Loucy (cell line): ENCODE data around the gene MARS1.
A peak's percentile ranks its signal among the peaks of the same experiment; 100 is the strongest.

ENCODE experiments used
- H2AFZ ChIP-seq: fragments of 200-600 bp; sonication (generic); 2 replicates; pipeline ENCODE4 v1.6.0; 2016; ENCODE audit warnings: antibody characterized with exemption, mild to moderate bottlenecking, low read length, moderate library complexity
- H3F3A ChIP-seq: fragments of 200-600 bp; 2 replicates; pipeline ENCODE4 v1.6.0; 2016; ENCODE audit warnings: antibody characterized with exemption, low read depth, mild to moderate bottlenecking
- H3K27me3 ChIP-seq: fragments of 200-600 bp; sonication (generic); 2 replicates; pipeline ENCODE4 v1.6.1; 2014; ENCODE audit warnings: low read length, mild to moderate bottlenecking; ENCODE audit not compliant: insufficient read depth, poor library complexity, severe bottlenecking
- H3K36me3 ChIP-seq: fragments of 200-600 bp; sonication (generic); 2 replicates; pipeline ENCODE4 v1.6.1; 2016; ENCODE audit warnings: low read length; ENCODE audit not compliant: insufficient read depth
- H3K4me1 ChIP-seq: fragments of 200-600 bp; sonication (generic); 2 replicates; pipeline ENCODE4 v1.5.1; 2014; ENCODE audit warnings: low read length, mild to moderate bottlenecking; ENCODE audit not compliant: insufficient read depth, poor library complexity, severe bottlenecking
- H3K4me2 ChIP-seq: fragments of 200-600 bp; sonication (generic); 2 replicates; pipeline ENCODE4 v1.6.0; 2014; ENCODE audit warnings: antibody characterized with exemption, low read length, low read depth, mild to moderate bottlenecking; ENCODE audit not compliant: poor library complexity, severe bottlenecking
- H3K4me3 ChIP-seq: fragments of 200-600 bp; sonication (generic); 2 replicates; pipeline ENCODE4 v1.5.1; 2014; ENCODE audit warnings: low read length, mild to moderate bottlenecking, mixed read lengths; ENCODE audit not compliant: poor library complexity, severe bottlenecking
- H3K79me2 ChIP-seq: fragments of 200-600 bp; sonication (generic); 2 replicates; pipeline ENCODE4 v1.6.1; 2014; ENCODE audit warnings: low read length; ENCODE audit not compliant: insufficient read depth
- H3K9ac ChIP-seq: fragments of 200-600 bp; sonication (generic); 2 replicates; pipeline ENCODE4 v1.6.0; 2014; ENCODE audit warnings: mild to moderate bottlenecking, low read depth, low read length, moderate library complexity; ENCODE audit not compliant: poor library complexity, severe bottlenecking
- H3K9me2 ChIP-seq: fragments of 200-600 bp; sonication (generic); replicated peaks from 2 replicates; pipeline ENCODE4 v1.6.1; 2016; ENCODE audit warnings: low read depth, low read length, mixed read lengths
- H3K9me3 ChIP-seq: fragments of 200-600 bp; sonication (generic); 2 replicates; pipeline ENCODE4 v1.6.1; 2014; ENCODE audit warnings: mild to moderate bottlenecking, antibody characterized with exemption, low read length, low read depth; ENCODE audit not compliant: insufficient read depth
- H4K20me1 ChIP-seq: fragments of 200-600 bp; sonication (generic); 2 replicates; pipeline ENCODE4 v1.6.0; 2014; ENCODE audit warnings: antibody characterized with exemption, low read length, mild to moderate bottlenecking; ENCODE audit not compliant: insufficient read depth, poor library complexity, severe bottlenecking
- EZH2phosphoT487 ChIP-seq: fragments of 200-600 bp; IDR thresholded peaks from 2 replicates; pipeline ENCODE4 v1.6.1; 2018; ENCODE audit warnings: antibody characterized with exemption, mild to moderate bottlenecking, moderate library complexity, borderline replicate concordance
- TF ChIP-seq, protein P1 (sequence below): fragments of 200-600 bp; sonication (generic); conservative IDR thresholded peaks from 2 replicates; pipeline ENCODE4 v1.5.1; 2014; ENCODE audit warnings: mild to moderate bottlenecking, antibody characterized with exemption, low read length

MARS1 gene

GRCh38 chr12:57543581-57543980 is 55.7 kb downstream of the MARS1 start:
- Histone ChIP-seq H3F3A (no peaks in the 10 kb centered on the region), H3K4me3 (no peak overlapping the region), H3K4me2 (peak overlapping the region; percentile 29), H3K9me3 (no peaks in the 10 kb centered on the region), H4K20me1 (peaks cover 9% of the 10 kb centered on the region), H3K27me3 (no peaks in the 10 kb centered on the region), H3K9me2 (no peaks in the 10 kb centered on the region), H3K9ac (peak overlapping the region; percentile 10), H2AFZ (no peak overlapping the region), H3K36me3 (no peaks in the 10 kb centered on the region), H3K79me2 (peaks cover 23% of the 10 kb centered on the region), H3K4me1 (peaks cover 31% of the 10 kb centered on the region)
- no peak for TF ChIP-seq EZH2phosphoT487
- TF ChIP-seq, protein P1, sequence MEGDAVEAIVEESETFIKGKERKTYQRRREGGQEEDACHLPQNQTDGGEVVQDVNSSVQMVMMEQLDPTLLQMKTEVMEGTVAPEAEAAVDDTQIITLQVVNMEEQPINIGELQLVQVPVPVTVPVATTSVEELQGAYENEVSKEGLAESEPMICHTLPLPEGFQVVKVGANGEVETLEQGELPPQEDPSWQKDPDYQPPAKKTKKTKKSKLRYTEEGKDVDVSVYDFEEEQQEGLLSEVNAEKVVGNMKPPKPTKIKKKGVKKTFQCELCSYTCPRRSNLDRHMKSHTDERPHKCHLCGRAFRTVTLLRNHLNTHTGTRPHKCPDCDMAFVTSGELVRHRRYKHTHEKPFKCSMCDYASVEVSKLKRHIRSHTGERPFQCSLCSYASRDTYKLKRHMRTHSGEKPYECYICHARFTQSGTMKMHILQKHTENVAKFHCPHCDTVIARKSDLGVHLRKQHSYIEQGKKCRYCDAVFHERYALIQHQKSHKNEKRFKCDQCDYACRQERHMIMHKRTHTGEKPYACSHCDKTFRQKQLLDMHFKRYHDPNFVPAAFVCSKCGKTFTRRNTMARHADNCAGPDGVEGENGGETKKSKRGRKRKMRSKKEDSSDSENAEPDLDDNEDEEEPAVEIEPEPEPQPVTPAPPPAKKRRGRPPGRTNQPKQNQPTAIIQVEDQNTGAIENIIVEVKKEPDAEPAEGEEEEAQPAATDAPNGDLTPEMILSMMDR: no peak

GRCh38 chr12:57545809-57546437 is 58.1 kb downstream of the MARS1 start:
- Histone ChIP-seq H3K9me3 (no peaks in the 10 kb centered on the region), H4K20me1 (peaks cover 9% of the 10 kb centered on the region), H3K4me3 (peak overlapping the region; percentile 93), H3K9me2 (no peaks in the 10 kb centered on the region), H3K27me3 (no peaks in the 10 kb centered on the region), H3K36me3 (no peaks in the 10 kb centered on the region), H3K79me2 (peaks cover 23% of the 10 kb centered on the region), H3K4me1 (peaks cover 31% of the 10 kb centered on the region), H2AFZ (no peak overlapping the region), H3K9ac (peak overlapping the region; percentile 98), H3F3A (no peaks in the 10 kb centered on the region), H3K4me2 (peak overlapping the region; percentile 99)
- TF ChIP-seq, protein P1: no peak
- TF ChIP-seq EZH2phosphoT487: no peak

DNA sequence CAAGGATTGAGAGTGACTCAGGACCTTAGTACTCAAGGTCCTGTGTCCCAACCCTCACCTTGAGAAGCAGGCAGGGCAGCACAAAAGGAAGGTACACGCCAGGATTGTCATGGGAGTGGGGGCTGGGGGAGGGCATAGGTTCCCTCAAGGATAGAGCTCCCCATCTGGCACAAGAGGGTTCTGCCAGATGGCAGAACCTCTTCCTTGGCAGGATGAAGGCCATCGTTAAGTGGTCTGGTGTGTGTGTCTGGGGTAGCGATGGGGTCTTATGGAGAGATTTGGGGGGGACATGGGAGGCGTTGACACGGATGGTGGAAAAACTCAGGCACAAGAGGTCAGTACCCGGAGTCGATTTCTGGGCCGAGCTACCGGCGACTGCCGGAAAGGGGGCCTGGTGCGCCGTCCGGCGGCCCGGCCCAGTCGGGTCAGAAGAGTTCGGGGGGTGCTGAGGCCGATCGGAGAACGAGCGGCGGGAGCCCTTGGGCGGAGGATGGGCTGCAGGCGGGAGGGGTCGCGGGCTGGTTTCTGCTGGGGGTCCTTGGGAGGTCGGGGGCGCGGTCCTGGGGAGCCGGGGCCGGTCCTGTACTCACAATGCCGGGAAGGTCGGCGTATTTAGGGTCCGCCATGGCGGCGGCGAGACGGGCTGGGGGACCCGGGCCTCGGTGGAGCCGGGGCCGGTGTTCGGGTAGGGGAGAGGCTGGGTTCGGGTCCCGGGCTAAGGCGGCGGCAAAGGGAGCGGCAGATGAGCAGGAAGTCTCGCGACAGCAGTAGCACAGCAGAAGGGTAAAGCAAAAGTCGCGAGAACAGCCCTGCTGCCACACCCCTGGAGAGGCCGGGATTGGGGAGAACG is 58.8 kb downstream of the MARS1 start, which contains the start of gene DCTN2:
Gene DCTN2, minus strand, starts transcription at position 755 of the 850 bp plus-strand sequence. Its CDS starts 129 bp downstream, at position 626.
- H3F3A ChIP-seq: no peaks in the 10 kb centered on the region
- H3K4me1 ChIP-seq: peaks cover 31% of the 10 kb centered on the region
- H4K20me1 ChIP-seq: peaks cover 9% of the 10 kb centered on the region
- no peak for TF ChIP-seq EZH2phosphoT487
- TF ChIP-seq, protein P1: peak; percentile 33
- no peaks in the 10 kb centered on the region for H3K9me3 ChIP-seq
- H3K27me3 ChIP-seq: no peaks in the 10 kb centered on the region
- H3K9me2 ChIP-seq: no peaks in the 10 kb centered on the region
- H3K79me2 ChIP-seq: peaks cover 23% of the 10 kb centered on the region
- peak within 1 kb of the TSS; percentile 98 for H3K9ac ChIP-seq
- H3K4me3 ChIP-seq: peak within 1 kb of the TSS; percentile 93
- peak within 1 kb of the TSS; percentile 99 for H2AFZ ChIP-seq
- peak within 1 kb of the TSS; percentile 99 for H3K4me2 ChIP-seq
- no peaks in the 10 kb centered on the region for H3K36me3 ChIP-seq
